Measurements from ENCODE around the gene MTHFD1L.
"Not testable (repeated sequence)": the region's sequence is repeated elsewhere in the genome, so short reads cannot be mapped to it uniquely, and the experiment has no call there.

MTHFD1L gene

GRCh38 chr6:151070631-151071051, 205.1 kb downstream of the MTHFD1L start:
- no peak for DNase-seq

- DNase-seq: no peak
These were observed 205.8 kb downstream of the MTHFD1L start for GRCh38 chr6:151071295-151071694.

- no peak for DNase-seq
These were observed 207.6 kb downstream of the MTHFD1L start for GRCh38 chr6:151073146-151073545.

GRCh38 chr6:151073701-151074100, 208.2 kb downstream of the MTHFD1L start:
- DNase-seq: no peak

DNA sequence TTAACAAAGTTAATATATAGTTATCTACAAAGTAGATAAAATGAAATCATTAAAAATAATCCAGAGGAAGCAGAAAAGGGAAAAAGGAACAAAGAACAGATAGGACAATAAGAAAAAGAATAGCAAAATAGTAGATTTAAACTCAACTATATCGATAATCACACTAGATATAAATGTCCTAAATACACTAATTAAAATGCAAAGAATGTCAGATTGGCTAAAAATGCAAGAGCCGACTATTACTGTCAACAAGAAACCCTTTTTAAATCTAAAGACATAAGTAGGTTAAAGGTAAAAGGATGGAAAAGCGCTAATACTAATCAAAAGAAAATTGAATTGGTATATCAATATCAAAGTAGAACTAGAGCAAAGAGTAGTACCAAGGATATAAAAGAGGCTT, 209.5 kb downstream of the MTHFD1L start:
- no peak for DNase-seq

DNA sequence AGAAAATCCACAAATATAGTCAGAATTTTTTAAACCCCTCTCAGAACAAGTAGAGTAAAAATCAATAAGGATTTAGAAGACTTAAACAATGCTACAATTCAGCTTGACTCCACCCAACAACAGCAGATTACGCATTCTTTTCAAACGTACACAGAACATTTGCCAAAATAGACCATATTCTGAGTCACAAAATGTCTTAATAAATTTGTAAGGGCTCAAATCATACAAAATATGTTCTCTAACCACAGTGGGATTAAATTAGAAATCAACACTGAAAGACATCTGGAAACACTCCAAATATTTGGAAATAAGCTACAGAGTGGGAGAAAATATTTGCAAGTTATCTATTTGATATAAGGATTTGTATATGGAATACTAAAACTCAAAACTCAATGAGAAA, 210.0 kb downstream of the MTHFD1L start:
- no peak for DNase-seq

- DNase-seq: no peak
These were observed 210.5 kb downstream of the MTHFD1L start for GRCh38 chr6:151075930-151076555.

- DNase-seq: no peak
These were observed 213.2 kb downstream of the MTHFD1L start for GRCh38 chr6:151078655-151079054.

- DNase-seq: no peak
These were observed 216.2 kb downstream of the MTHFD1L start for GRCh38 chr6:151081656-151082055.

- DNase-seq: no peak
These were observed 216.6 kb downstream of the MTHFD1L start for GRCh38 chr6:151082079-151082478.

DNA sequence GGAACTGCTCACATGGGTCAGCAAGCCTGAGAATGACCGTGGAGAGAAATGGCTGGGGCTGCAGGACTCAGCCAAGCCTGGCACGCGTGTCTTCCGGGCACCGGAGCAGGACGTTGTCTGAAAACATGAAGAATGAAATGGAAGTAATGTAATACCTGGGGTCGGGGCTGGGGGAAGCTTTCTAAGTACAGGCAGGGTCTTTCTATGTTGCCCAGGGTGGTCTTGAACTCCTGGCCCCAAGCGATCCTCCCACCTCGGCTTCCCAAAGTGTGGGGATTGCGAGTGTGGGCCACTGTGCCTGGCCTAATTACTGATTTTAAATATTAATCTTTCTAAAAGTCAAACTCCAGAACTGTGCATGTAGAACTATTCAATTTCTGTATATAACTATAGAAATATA, 218.8 kb downstream of the MTHFD1L start:
- no peak for DNase-seq

DNA sequence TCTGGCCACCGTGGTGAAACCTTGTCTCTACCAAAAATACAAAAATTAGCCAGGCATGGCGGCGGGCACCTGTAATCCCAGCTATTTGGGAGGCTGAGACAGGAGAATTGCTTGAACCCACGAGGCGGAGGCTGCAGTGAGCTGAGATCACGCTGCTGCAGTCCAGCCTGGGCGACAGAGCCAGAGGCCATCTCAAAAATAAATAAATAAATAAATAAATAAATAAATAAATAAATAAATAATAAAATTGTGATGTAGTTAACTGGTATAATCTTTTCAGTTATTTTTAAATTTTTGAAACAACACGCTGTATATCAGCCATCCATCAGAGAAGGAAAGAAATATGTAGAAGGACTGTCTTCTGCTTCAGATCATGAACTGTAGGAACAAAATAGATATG, 221.6 kb downstream of the MTHFD1L start:
- not testable (repeated sequence) for DNase-seq

DNA sequence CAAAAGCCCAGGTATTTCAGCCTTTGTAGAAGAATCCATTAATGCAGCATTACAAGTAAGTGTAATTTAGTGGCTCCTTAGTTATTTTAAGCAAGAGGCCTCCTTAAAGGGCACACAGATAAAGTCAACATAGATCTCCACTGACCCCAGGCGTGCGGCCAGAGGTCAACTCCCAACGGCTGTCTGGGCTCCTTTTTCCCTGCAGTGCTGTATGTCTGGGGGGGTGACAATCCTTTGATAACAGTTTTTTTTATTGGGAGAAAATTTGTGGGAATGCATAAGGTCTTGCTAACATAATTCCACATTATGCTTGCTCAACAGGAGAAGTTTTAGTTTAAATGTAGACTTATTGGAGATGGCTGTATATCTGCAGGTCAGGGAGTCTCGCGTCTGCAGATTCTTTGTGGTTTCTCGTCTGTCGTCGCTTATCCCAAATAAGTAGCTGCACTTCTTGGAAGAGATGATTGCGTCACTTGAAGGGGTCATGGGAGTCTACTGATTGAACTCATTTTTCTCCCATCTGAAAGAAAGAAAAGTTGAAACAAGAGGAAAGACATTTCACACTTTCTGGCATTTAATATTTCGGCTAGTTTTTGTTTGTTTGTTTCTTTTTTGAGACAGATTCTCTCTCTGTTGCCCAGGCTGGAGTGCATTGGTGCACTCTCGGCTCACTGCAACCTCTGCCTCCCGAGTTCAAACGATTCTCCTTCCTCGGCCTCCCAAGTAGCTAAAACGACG, 222.5 kb downstream of the MTHFD1L start:
- no peak for DNase-seq

DNA sequence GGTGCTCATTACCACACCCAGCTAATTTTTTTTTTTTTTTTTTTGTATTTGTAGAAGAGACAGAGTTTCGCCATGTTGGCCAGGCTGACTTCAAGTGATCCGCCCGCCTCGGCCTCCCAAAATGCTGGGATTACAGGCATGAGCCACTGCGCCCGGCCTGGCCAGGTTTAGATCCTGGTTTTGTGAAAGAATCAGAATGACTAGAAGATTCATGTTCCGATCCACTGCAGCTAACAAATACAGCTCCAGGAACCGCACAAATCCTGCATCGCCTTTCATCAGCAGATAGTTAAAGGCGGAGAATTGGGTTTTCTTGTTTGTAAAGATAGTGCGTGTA, 223.1 kb downstream of the MTHFD1L start:
- no peak for DNase-seq

DNA sequence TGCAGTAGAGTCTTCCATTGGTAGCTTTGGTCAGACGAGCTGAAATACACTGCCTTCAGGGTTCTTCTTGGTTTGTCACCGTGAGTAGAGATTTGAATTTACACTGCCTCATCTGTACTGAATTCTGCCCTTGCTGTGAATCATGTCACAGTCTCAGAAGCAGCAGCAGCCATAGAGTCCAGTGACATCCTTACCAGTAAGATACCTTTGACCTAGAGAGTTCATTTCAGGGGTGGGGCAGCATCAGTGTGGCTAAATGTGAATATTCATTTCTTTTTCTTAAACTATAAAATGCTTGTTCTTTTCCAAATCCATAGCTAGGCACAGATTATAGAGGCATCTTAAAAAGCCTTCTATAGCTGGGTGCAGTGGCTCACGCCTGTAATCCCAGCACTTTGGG, 223.5 kb downstream of the MTHFD1L start:
- DNase-seq: no peak

GRCh38 chr6:151089978-151090377, 224.5 kb downstream of the MTHFD1L start:
- peak; percentile 94 to 99 (median 94) for DNase-seq

- DNase-seq: no peak
These were observed 226.1 kb downstream of the MTHFD1L start for GRCh38 chr6:151091571-151091970.

DNA sequence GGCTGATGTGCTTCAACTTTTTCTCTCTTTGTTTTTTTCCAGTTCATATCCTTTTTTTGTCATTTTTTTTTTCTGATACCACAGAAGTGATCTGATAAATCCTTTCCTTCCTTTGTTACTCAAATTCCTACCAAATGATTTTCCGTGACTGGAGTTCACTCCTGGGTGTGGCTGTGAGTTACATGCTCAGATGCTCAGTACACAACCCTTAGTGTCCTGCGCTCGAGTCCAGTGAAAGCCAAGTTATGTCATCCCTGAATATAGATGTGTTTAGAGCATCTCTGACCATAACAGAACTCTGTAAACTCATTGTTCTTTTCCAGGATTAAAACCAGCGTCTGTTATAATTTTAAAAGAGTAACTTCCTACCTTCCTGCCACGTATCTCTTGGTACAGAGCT, 227.1 kb downstream of the MTHFD1L start:
- DNase-seq: no peak

- DNase-seq: peak in 1 of 3 experiments; percentile 2
These were observed 228.2 kb downstream of the MTHFD1L start for GRCh38 chr6:151093706-151094105.

DNA sequence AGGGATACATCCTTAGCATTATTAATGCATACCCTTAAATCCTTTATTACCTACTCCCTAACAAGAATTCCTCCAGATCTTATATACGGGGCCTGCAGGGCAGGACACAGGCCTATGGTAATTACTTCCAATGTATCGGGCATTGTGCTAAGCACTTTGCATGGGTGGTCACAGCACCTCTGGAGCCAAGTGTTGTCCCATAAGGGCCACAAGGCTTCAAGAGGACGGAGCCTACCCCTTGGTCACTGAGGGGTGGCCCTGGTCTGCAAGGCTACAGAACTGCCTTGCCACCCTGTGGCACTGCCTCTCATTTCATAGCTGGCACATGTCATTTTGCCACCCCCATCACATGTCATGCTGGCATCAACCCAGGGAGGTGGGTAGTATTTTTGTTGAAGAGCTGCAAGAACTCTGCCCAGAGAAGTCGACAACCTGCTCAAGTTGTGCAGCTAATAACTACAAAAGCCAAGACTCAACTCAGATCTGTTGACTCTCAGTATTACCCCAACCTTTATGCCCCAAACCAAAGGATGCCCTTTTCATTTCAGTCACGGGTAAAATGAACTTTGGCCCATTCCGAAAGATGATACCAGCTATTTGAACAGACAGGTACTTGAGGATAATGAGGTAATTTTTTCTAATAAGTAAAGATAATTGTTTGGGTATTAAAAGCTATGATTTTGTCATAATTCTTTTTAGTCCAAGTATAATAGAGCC, 230.2 kb downstream of the MTHFD1L start:
- peak in 2 of 3 experiments; percentile 48 to 88 for DNase-seq

- peak in 2 of 3 experiments; percentile 48 to 88 for DNase-seq
These were observed 230.7 kb downstream of the MTHFD1L start for GRCh38 chr6:151096255-151096612.

DNA sequence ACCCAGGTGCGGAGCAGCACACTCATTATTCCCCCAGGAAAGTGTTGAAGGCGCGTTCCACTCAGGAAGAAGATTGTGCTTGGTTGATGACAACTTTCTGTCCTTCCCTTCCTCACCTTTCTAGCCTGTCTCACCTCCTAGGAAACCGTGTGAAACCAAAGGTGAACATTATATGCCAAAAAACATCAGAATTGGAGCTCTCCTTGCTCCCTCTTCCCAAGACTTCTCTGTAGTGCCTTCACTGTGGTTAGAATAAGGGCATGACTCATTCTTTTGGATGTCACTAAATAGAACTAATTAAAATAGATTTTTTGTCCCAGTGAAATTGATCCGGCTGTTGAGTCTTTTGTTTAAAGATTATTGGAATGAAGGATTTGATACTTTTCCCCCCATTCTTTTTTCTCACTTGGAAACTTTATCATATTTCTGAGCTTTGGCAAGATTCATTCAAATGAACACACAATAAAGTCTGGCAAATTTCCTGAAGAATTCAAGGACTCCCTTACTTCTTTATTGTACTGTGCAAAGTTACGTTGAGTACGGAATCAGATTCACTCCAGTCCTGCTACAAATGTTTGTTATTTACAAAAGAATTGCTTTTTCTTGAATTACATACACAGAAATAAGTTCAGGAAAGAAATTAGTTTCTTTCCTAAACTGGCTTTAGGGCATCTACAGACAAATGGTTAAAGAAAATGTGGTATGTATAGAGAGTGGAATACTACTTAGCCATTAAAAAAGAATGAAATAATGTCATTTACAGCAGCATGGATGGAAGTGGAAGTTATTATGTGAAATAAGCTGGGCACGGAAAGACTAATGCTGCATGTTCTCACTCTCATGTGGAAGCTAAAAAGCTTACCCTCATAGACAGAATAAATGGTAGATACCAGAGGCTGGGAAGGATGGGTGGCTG, 231.4 kb downstream of the MTHFD1L start:
- DNase-seq: no peak

DNA sequence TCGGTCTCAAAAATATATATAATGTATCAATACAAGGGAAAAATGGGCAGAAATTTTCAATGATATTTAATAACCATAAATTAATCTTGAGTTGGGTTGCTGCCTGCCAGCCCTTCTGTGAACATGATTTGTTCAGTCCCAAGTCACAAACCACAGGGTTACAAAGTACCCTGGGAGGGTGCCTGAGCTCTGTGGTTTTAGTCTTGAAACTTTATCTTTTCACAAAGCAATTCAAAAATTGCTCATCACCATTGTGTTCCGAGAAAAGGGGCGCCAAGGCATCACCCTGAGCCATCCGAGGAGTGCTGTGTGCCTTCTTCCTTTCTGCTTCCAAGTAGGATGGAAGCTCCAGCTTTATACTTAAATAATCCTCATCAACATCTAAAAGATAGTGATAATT, 232.7 kb downstream of the MTHFD1L start:
- DNase-seq: no peak
